Gastrocnemius medialis (tissue), 4 donors: Measurements from ENCODE around the gene TAF1C. TPM values are rescaled to one million over a fixed set of nuclear protein-coding genes. Genes with fewer than 3 reads are reported as not detected.

Experiments used
- ATAC-seq, 2 donors: fragments of 150-250 bp; one replicate each; pipeline ENCODE4 v1.9.1; 2016
- DNase-seq, 2 donors: peaks; one replicate each; pipeline ENCODE4 v3.0.0-alpha.2; 2019
- H3K27ac ChIP-seq, 4 donors: fragments of 200-600 bp; sonication (generic); 1 replicate in 1 of 4; 2 replicates in 3 of 4; pipeline ENCODE4 v1.5.1; 2016 to 2018; ENCODE audit warnings: mild to moderate bottlenecking in 2 of 4, moderate library complexity in 1 of 4
- H3K27me3 ChIP-seq, 3 donors: fragments of 200-600 bp; sonication (generic) in 2 of 3; 1 replicate in 1 of 3; 2 replicates in 2 of 3; pipeline versions ENCODE4 v1.5.1 to v1.6.0; 2016 to 2019; ENCODE audit warnings: mild to moderate bottlenecking in 1 of 3, moderate library complexity in 1 of 3
- H3K36me3 ChIP-seq, 2 donors: fragments of 200-600 bp; sonication (generic) in 1 of 2; one replicate each; pipeline ENCODE4 v1.5.1; 2017 to 2018
- H3K4me1 ChIP-seq, 2 donors: fragments of 200-600 bp; sonication (generic) in 1 of 2; one replicate each; pipeline ENCODE4 v1.5.1; 2016 to 2017; ENCODE audit warnings: mild to moderate bottlenecking in 2 of 2
- H3K4me3 ChIP-seq, 4 donors: fragments of 200-600 bp; sonication (generic) in 3 of 4; 1 replicate in 1 of 4; 2 replicates in 3 of 4; pipeline ENCODE4 v1.5.1; 2016 to 2019; ENCODE audit warnings: mild to moderate bottlenecking in 2 of 4
- H3K9me3 ChIP-seq, 3 donors: fragments of 200-600 bp; sonication (generic) in 2 of 3; 1 replicate in 1 of 3; 2 replicates in 2 of 3; pipeline ENCODE4 v1.5.1; 2016 to 2019
- CTCF ChIP-seq, 5 experiments: fragments of 450-650 bp in 3 of 5; fragments of 200-600 bp in 2 of 5; sonication (generic) in 2 of 5; IDR thresholded peaks in 4 of 5; conservative IDR thresholded peaks in 1 of 5; 1 replicate in 4 of 5; 2 replicates in 1 of 5; pipeline ENCODE4 v1.5.1; 2016 to 2019; ENCODE audit warnings: antibody characterized with exemption in 5 of 5, mild to moderate bottlenecking in 3 of 5, moderate library complexity in 3 of 5
- POLR2A ChIP-seq, 2 donors: fragments of 450-650 bp; IDR thresholded peaks; one replicate each; pipeline ENCODE4 v1.6.1; 2017; ENCODE audit warnings: antibody characterized with exemption in 2 of 2, mild to moderate bottlenecking in 2 of 2, moderate library complexity in 2 of 2
- in situ Hi-C, 4 donors: fragments of 200-750 bp; cut with MboI; loops; one replicate each; pipeline versions ENCODE4 v1.15.0 to v1.8.0; 2017; ENCODE audit warnings: low sequenced_read_pairs in 4 of 4
- intact Hi-C: fragments of 100-400 bp; cut with DNase I; formaldehyde crosslinking; loops from one replicate; pipeline ENCODE4 v1.15.1; 2023; ENCODE audit warnings: low total_unique reads
- total RNA-seq, 4 donors: library from RNA; depleted of rRNA; stranded (reverse); fragments of >200 nt; gene quantifications; one replicate each; pipeline versions ENCODE4 v1.1.0 to v1.2.3, GENCODE V29; 2016

The TAF1C gene
- total RNA-seq, 4 donors from 2014 or later = 6.8 to 35.5 (median 12.3) TPM

- H3K27me3 ChIP-seq = no peaks in the 10 kb centered on the region
- TF ChIP-seq CTCF (IDR thresholded peaks at IDR 0.05 in 4 of 5, conservative IDR thresholded peaks at IDR 0.05 in 1 of 5) = no peak
- TF ChIP-seq POLR2A (IDR thresholded peaks at IDR 0.05) = no peak
- H3K36me3 ChIP-seq = no peaks in the 10 kb centered on the region
- in situ Hi-C loops = no loop called here
- peak overlapping the region in 1 of 4 donors; percentile 23 for H3K4me3 ChIP-seq
- peak overlapping the region; percentile 86 to 92 (median 87) for H3K27ac ChIP-seq
- intact Hi-C loops = loop anchor here (2.0 to 5.0 kb wide), 3 partner anchors 21 to 241 kb away; partner anchors contain the start of genes MBTPS1 and MLYCD
- H3K4me1 ChIP-seq = peaks cover 8 to 24% of the 10 kb centered on the region in 2 donors
- no peaks in the 10 kb centered on the region for H3K9me3 ChIP-seq
- no peak for DNase-seq
- no peak for ATAC-seq
Observed at GRCh38 chr16:84137769-84138357, 49.0 kb downstream of the TAF1C start.

GRCh38 chr16:84137287-84137686, 49.6 kb downstream of the TAF1C start:
- H3K9me3 ChIP-seq = no peaks in the 10 kb centered on the region
- intact Hi-C loops = loop anchor here (2.0 to 5.0 kb wide), 3 partner anchors 20 to 240 kb away; partner anchors contain the start of genes MBTPS1 and MLYCD
- TF ChIP-seq POLR2A (IDR thresholded peaks at IDR 0.05) = no peak
- no peak for TF ChIP-seq CTCF (IDR thresholded peaks at IDR 0.05 in 4 of 5, conservative IDR thresholded peaks at IDR 0.05 in 1 of 5)
- H3K4me1 ChIP-seq = peaks cover 8 to 24% of the 10 kb centered on the region in 2 donors
- H3K4me3 ChIP-seq = no peak overlapping the region
- peak overlapping the region; percentile 86 to 92 (median 87) for H3K27ac ChIP-seq
- in situ Hi-C loops = no loop called here
- ATAC-seq = no peak
- no peaks in the 10 kb centered on the region for H3K27me3 ChIP-seq
- no peaks in the 10 kb centered on the region for H3K36me3 ChIP-seq
- DNase-seq = no peak

- ATAC-seq = no peak
- no peak for DNase-seq
- H3K27ac ChIP-seq = peak overlapping the region in 1 of 4 donors; percentile 35
- no peak overlapping the region for H3K4me3 ChIP-seq
- peaks cover 8 to 20% of the 10 kb centered on the region in 2 donors for H3K4me1 ChIP-seq
- intact Hi-C loops (loop anchor here (2.0 to 5.0 kb wide), 3 partner anchors 20 to 239 kb away; partner anchors contain the start of genes MBTPS1 and MLYCD), in situ Hi-C loops (no loop called here)
- no peaks in the 10 kb centered on the region for H3K27me3 ChIP-seq
- no peak for TF ChIP-seq CTCF (IDR thresholded peaks at IDR 0.05 in 4 of 5, conservative IDR thresholded peaks at IDR 0.05 in 1 of 5)
- no peak for TF ChIP-seq POLR2A (IDR thresholded peaks at IDR 0.05)
- H3K9me3 ChIP-seq = no peaks in the 10 kb centered on the region
- no peaks in the 10 kb centered on the region for H3K36me3 ChIP-seq
Observed at GRCh38 chr16:84136331-84137125, 50.3 kb downstream of the TAF1C start.

GRCh38 chr16:84132527-84133285, 54.2 kb downstream of the TAF1C start:
- no peaks in the 10 kb centered on the region for H3K9me3 ChIP-seq
- no peaks in the 10 kb centered on the region for H3K27me3 ChIP-seq
- no peak overlapping the region for H3K4me3 ChIP-seq
- no peak for DNase-seq
- ATAC-seq = no peak
- H3K36me3 ChIP-seq = peaks cover 0 to 23% of the 10 kb centered on the region in 2 donors
- in situ Hi-C loops = no loop called here
- peaks cover 0 to 2% of the 10 kb centered on the region in 2 donors for H3K4me1 ChIP-seq
- TF ChIP-seq POLR2A (IDR thresholded peaks at IDR 0.05) (no peak), CTCF (IDR thresholded peaks at IDR 0.05 in 4 of 5, conservative IDR thresholded peaks at IDR 0.05 in 1 of 5) (no peak)
- no peak overlapping the region for H3K27ac ChIP-seq
- intact Hi-C loops = no loop called here
